Measurements from ENCODE around the gene SETD2.
"Not testable (repeated sequence)": the region's sequence is repeated elsewhere in the genome, so short reads cannot be mapped to it uniquely, and the experiment has no call there.

The SETD2 gene

DNA sequence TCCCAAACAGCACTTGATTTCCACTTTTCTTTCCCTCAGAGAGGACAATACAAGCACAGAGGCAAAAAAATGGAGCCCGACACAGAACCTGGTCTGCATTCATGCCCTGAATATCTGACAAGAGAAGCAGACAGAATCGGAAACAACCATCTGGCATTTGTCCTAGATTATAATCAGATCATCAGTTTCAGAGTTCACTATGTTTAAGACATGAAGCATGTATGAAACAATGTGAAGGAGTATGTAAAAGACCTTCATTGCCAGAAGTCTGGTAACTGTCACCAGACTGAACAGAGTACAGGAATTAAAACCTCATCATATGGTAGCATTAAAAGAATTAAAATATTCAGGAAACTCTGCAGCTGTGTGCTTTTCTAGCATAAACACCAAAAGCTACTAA lies 65.0 kb downstream of the SETD2 start:
- no peak for DNase-seq

DNA sequence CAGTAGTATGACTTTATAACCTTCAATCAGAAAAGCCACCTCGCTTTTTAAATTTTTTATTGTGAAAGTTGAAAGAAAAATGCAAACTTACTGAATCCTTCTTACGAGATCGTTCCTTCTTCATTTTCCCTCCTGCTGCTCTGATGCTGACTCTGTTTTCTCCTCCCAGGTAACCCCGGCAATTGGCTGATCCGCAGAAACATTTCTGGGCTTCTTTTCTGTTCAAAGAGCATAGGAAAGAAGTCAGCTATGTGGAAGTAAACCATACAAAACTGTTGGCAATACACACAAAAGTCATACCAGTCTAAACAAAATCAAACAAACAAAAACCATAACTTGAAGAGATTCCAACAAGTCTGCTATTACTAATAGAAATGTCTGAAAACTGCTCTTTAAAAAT lies 66.0 kb downstream of the SETD2 start:
- no peak for DNase-seq

DNA sequence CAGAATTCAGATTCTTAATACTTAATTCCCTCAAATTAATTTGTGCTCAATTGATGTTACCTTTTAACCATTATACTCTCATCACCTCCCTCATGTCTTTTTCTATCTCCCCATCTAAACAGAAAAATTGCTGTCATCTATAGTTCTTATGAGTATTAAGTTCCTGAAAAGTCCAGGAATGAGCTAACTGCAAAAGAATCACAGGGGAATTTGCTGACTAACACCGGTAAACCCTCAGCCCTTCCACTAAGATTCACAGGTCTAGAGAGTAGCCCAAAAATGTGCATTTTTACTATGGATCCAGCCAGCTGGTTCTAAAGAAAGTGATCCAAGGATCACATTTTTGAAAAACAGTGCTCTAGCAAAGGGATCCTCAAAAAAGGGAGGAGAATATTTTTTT lies 67.0 kb downstream of the SETD2 start:
- no peak for DNase-seq

DNA sequence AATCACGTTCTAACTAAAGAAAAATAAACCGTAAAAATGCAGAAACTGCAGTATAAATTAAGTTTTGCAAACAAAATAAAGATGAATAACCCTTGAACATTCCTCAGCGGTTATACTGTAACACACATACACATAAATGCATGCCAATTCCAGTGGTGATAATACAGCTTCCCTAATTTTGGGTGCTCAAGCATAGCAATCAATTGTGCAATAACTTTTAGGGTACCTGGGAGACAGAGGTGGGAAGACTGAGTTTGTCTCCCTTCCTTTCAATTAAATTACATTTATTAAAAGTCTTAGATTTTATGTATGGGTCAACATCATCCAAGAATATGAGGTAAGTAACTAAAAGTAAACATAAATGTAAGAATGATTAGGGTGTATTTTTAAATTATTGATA lies 71.8 kb downstream of the SETD2 start:
- DNase-seq: no peak

DNA sequence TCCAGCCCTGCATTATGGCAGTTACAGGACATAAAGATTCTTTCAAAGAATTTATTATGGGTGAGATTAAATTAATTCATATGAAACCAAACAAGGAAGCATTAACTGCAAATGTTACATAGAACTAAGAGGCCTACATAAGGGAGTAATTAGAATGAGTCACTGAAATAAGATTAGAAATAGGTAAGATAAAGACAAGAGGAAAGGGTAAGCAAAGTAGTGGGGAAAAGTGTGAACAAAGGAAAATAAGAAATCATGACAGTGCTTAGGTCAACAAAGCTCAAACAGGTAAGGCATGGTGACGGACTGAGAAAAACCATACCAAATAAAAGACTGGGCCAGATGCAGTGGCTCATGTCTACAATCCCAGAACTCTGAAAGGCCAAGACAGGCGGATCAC lies 74.3 kb downstream of the SETD2 start:
- no peak for DNase-seq

DNA sequence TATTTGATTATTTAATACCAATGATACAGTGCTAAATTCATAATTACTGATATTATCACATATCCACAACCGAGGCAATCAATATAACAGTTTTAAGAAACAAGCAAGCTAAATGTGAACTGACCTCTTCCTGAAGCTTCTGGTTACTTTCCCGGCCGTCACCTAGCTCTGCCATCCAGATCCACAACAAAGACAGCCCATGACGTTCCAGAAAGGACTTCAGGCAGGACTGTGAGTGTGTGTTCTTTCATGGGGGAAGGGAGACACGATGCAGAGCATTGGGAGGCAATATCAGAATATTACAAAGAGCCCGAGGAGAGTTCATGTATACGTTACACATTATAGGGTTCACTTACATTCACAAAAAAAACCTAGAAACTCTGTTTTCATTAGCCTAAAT lies 77.8 kb downstream of the SETD2 start:
- no peak for DNase-seq

DNA sequence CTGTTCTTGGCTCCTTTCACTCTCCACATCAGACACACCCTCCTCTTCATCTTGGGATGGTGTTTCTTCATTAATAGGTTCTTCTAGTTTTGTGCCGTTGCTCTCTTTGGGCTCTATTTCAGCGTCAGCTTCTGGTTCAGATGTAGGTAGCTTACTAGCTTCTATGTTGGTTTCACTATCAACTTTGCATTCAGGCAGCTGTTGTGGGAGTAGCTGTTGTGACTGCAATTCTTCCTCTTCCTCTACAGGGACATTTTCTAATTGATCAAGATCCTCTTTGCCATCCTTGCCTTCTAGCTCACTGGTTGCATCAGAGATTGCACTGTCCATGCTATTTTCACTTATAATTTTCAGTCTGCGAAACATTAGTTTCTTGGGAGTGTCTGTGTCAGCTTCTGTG lies 80.1 kb downstream of the SETD2 start:
- no peak for DNase-seq

DNA sequence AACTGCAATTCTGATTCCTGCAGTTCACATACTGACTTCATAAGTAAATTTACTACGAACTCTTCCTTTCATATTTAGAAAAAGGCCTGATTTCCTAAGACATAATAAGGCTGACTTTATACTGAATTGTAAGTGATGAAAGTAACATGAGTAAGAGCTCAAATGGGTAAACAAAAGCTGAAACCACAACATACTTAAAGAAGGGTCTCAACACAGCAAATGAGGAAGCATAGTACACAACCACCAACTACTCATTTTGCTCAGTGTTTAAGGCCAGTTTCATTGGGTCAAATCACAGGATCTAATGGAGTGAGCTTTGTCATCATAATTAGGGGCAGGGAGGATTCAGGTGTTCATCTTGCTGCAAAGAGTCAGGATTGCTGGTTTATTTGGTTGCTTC lies 81.4 kb downstream of the SETD2 start:
- DNase-seq: no peak

DNA sequence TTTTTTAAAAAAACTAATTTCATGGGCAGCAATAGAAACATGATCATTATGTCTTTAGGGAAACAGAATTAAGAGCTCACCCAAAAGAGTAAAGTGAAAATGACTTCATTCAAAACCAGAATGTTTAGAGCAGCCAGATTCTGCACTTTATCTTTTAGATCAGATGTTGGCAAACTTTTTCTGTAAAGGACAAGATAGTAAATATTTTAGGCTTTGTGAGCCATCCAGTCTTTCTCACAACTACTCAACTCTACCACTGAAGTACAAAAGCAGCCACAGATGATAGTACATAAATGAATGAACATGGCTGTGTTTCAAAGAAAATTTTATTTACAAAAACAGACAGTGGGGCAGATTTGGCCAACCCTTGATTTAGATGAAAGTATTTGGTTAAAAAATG lies 84.5 kb downstream of the SETD2 start:
- DNase-seq: no peak

DNA sequence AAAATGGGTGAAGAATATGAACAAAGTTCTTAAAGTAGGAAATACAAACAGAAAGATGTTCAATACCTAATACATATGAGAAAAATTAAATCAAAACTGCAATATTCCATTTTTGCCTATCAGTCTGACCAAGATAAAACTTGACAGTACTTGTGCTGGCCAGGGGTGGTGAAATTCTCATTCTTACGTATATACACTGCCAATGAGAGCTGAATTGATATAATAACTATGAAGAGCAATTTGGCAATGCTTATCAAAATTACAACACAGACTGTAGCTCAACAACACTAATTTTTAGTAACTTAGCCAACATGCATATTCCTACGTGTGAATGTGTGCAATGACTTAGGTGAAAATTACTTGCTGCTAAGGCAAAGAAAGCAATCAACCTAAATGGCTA lies 90.2 kb downstream of the SETD2 start:
- no peak for DNase-seq

DNA sequence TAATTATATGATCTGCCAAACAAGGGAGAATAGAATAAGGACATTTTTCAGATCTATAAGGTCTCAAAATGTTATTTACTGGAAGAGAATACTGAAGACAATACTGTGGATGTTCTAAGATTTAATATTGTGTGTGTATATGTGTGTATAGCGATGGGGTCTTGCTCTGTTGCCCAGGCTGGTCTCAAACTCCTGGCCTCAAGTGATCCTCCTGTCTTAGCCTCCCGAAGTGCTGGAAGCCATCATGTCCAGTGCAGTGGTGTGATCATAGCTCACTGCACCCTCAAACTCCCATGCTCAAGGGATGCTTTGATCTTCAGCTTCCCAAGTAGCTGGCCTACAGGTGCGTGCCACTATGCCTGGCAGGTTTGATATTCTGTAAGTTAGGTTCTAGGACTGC lies 93.1 kb downstream of the SETD2 start:
- no peak for DNase-seq

DNA sequence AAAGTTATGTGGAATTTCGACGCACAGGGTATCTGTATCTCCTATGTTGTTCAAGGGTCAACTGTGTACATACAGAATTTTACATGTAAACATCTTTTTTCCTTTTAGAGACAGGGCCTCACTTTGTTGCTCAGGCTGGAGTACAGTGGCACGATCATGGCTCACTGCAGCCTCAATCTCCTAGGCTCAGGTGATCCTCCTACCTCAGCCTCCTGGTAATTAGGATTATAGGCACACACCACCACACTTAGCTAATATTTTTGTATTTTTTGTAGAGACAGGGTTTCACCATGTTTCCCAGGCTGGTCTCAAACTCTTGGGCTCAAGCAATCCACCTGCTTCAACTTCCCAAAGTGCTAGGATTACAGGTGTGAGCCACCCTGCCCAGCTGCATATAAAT lies 97.7 kb downstream of the SETD2 start:
- DNase-seq: not testable (repeated sequence)

DNA sequence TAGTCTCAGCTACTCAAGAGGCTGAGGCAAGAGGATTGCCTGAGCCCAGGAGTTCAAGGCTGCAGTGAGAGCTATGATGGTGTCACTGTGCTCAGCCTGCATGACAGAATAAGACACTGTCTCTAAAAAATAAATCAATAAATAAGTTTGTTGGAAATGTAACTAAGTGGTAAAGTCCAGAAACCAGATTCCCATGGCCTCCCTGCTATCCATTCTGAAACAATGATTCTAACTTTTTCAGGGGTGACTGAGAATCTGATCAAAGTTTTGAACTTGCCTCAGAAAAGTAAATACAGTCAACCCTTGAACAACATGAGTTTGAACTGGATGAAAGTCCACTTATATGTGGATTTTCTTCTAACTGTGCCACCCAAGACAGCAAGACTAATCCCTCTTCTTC lies 98.2 kb downstream of the SETD2 start:
- no peak for DNase-seq

DNA sequence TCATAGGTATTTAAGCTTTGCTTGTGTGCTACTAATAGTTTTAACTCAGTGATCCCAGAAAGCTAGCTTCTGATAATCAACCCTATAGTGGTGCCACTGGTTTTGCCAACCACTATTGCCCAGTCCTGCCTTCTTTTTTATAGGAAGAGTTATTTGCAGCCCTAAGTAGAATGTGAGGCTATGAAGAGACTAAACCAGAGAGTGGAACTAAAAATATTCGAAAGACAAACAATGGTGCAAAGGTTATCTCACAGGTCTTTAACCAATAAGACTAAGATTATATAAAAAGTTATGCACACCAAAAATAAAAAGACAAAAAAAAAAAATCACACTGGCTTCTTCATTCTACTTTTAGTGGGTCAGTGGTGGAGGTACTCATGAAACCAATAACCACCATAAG lies 98.9 kb downstream of the SETD2 start:
- DNase-seq: no peak

DNA sequence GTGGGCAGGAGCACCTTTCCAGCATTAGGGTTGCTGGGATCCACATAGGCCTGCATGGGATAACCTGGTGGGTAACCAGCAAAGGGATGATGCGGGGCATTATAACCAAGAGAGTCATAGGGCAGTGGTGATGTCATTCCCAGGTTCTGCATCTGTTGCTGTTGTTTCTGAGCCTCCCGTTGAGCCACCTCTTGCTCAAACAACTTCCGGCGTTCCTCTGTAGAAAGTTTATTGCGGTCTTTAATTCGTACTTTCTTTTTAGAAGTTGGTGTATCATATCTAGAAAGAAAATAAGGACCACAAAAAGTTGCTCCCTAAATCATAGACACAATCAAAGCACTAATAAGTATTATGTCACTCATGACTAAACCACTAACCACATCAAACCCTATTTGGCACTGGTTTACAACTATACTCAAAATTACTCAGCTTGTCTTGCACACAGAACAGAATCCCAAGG lies 106.7 kb downstream of the SETD2 start:
- no peak for DNase-seq

DNA sequence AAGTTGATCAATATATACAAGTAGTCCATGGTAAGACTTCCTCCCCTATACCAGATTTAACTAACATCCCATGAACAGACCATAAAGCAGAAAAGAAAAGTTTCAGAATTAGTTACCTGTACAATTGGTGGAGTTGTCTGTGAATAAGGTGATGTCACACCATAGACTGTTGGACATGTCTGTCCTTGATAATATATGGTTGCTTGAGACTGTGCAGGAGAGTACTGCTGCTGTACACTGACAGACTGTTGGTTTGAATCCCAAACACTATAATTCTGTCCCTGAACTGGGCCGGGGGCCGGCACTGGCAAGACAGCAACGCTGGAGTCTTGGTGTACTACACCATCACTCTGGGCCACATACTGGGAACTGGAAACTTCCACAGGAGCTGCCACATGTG lies 107.2 kb downstream of the SETD2 start:
- DNase-seq: no peak

DNA sequence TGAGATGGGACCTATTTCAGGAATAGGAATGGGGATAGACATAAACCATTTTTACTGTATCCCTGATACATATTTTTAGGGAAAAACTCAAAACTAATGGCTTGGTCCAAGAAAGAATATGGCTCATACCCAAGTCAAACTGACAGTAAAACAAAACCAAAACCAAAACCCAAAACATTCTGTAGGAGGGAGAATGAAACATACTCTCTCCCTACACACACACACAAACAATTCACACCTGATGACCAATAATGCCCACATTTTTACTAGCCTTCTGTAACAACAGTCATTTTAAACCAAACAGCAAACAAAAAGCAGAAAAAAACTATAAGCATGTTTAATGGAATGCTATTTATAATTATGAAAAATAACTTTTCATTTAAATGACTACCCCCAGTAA lies 109.5 kb downstream of the SETD2 start:
- DNase-seq: no peak

DNA sequence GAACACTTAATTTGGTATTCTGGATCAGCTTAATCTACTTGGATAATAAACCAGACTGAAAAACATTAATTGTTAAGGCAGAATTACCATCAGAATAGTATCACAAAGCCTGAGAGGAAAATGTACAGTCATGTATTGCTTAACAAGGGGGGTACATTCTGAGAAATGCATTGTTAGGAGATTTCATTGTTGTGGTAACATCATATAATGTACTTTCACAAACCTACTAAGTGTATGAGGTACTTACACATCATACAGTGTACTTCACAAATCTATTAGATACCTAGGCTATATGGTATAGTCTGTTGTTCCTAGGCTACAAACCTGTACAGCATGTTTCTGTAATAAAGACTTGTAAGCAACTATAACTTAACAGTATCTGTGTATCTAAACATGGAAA lies 116.2 kb downstream of the SETD2 start:
- no peak for DNase-seq

DNA sequence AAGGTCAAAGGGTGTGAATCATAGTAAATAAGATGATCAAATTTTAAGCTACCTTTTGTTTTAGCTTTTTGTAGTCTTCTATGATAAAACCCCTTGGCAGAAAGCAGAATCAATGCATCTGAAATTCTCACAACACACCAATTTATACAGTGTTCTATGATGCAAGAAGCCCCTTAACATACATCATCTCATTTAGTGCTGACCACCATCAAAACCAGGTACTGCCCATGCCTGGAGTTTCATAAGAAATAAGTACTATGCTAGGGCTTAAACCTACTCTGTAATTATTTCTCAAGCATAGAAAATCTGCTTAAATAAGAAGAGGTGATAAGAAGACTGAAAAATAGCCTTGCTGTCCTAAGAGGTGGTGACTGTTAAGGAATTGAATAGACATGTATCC lies 116.8 kb downstream of the SETD2 start:
- DNase-seq: no peak

DNA sequence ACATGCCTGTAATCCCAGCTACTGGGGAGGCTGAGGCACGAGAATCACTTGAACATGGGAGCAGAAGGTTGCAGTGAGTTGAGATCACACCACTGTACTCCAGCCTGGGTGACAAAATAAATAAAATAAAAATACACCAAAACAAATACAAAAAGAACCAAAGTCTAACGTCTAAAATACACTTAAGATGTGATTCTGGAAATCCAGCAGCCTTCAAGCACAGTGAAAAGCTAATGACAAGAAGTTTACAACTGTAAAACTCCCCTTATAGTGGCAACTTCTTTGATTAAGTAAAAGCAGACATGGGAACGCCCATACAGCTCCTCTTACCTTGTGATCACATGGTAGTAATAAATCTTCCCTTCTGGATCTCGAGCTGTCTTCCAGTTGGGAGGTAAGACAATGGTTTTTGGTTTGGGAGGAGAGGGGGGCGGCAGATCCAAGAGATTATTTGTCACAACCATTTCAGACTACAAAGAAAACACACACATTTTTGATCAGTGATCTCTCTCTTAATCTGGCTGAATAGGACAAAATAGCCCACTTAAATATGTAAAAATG lies 121.6 kb downstream of the SETD2 start:
- no peak for DNase-seq

DNA sequence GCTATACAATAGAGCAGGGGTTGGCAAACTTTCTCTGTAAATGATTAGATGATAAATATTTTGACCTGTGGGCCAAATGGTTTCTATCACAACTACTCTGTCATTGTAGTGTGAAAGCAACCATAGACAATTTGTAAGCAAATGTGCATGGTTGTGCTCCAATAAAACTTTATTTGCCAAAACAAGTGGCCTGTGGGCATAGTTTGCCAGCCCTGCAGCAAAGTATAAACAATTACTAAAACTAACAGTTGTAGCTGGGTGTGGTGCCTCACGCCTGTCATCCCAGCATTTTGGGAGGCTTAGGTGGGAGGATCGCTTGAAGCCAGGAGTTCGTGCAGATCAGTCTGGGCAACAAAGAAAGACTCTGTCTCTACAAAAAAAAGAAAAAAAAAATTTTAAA lies 122.8 kb downstream of the SETD2 start:
- no peak for DNase-seq

DNA sequence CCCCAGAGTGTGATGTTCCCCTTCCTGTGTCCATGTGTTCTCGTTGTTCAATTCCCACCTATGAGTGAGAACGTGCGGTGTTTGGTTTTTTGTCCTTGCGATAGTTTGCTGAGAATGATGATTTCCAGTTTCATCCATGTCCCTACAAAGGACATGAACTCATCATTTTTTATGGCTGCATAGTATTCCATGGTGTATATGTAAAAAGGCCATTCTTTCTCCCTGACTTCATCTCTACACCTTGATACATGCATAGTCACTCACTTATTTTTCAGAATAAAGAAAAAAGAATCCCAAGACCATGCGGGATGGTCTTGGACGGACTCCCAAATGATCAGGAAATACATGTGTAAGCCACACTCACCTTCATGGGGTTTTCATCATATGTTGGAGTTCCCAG lies 126.6 kb downstream of the SETD2 start:
- DNase-seq: not testable (repeated sequence)

DNA sequence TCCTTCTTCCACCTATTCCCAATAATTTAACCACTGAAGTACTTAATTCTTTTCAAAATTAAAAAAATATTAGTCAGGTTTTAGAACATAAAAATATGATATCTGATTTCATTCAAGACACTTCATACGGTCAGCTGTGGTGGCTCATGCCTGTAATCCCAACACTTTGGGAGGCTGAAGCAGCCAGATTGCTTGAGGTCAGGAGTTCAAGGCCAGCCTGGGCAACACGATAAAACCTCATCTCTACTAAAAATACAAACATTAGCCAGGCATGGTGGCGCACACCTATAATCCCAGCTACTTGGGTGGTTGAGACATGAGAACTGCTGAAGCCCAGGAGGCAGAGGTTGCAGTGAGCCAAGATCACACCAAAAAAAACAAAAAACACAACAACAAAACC lies 127.8 kb downstream of the SETD2 start:
- DNase-seq: no peak

DNA sequence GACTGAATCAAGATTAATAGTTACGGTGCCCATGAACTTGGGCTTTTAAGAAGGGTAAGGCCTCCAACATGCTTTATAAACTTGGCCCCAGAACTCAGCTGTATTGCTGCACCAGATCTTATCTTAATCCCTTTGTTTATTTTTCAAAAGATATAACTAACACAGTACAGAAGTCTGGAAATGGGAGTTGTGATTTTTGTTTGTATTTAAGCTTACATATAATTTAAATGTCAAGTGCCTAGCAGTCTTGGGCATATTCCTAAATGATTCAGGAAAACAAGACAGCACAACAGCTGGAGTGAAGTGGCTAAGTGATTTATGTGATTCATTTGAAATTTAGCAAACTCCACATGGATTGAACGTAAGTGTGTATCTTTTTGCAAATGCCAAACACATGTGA lies 128.3 kb downstream of the SETD2 start:
- no peak for DNase-seq

DNA sequence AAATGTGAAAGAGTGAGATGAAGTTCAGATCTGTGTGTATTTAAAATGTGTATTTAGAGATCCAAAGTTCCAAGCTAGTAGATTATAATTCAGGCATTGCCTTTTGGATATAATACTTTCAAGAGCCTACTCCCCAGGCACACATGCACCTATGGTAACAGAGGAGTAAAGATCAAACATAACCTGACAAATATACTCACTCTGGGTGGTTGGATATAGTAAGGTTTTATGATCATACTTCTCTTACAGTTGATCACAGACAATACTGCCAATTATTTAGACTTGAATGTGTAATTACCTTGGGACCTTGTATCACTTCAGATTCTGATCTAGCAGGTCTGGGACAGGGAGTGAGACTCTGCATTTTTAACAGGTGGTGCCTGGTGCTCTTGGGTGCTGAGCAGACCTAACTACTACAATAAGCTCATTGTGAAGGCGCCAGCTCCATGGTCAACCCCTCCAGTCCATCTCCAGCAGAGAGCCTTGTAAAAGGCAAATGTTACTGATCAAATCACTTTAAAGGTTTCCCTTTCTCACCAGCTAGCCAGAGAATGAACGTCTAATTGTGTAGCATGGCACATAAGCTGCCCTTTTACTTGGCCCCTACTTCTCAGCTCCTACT lies 128.9 kb downstream of the SETD2 start:
- no peak for DNase-seq

DNA sequence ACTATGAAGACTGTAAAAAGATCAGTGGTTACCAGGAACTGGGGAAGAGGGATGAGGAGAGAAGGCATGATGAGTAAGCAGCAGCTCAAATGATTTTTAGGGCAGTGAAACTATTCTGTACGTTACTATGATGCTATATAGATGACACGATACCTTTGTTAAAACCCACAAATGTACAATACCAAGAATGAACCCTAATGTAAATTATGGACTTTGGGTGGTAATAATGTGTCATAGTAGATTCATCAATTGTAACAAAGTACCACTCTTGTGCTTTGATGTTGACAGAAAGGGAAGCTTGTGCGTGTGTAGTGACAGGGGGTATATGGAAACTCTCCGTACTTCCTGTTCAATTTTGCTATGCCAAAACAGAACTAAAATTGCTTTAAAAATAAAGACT lies 132.9 kb downstream of the SETD2 start:
- not testable (repeated sequence) for DNase-seq

All from 8988T (cell line).